K562 (cell line): ENCODE data around the gene MTCH2. TPM values are rescaled to one million over a fixed set of nuclear protein-coding genes. Genes with fewer than 3 reads are reported as not detected.
A peak's percentile ranks its signal among the peaks of the same experiment; 100 is the strongest.

Source experiments
- AFF1 ChIP-seq, 2 experiments: fragments of 450-650 bp; IDR thresholded peaks; 2 replicates each; pipeline ENCODE4 v1.6.1; 2018; ENCODE audit warnings: mild to moderate bottlenecking in 2 of 2, low read depth in 1 of 2; ENCODE audit not compliant: partially characterized antibody in 2 of 2
- CBX1 ChIP-seq: sonication (generic); IDR thresholded peaks from 2 replicates; pipeline ENCODE4 v1.6.1; 2016; ENCODE audit warnings: antibody characterized with exemption, low read depth, mild to moderate bottlenecking
- CHD1 ChIP-seq: fragments of 200-600 bp; sonication (generic); IDR thresholded peaks from one replicate; pipeline ENCODE4 v1.6.1; 2012; ENCODE audit warnings: mild to moderate bottlenecking, moderate library complexity, low read length, inconsistent platforms
- ELF1 ChIP-seq: fragments of 200-800 bp; sonication (Bioruptor generic); IDR thresholded peaks from 2 replicates; pipeline ENCODE4 v1.6.1; 2016; ENCODE audit warnings: missing genetic modification characterization, missing compliant biosample characterization
- HDAC8 ChIP-seq: fragments of 450-650 bp; IDR thresholded peaks from 2 replicates; pipeline ENCODE4 v1.6.1; 2016; ENCODE audit warnings: mild to moderate bottlenecking, missing genetic modification characterization, moderate library complexity, missing compliant biosample characterization
- HIVEP1 ChIP-seq: fragments of 250-450 bp; sonication (Bioruptor Pico); IDR thresholded peaks from 2 replicates; pipeline ENCODE4 v1.4.0; 2020; ENCODE audit warnings: mild to moderate bottlenecking
- NEUROD1 ChIP-seq: fragments of 150-350 bp; IDR thresholded peaks from 2 replicates; pipeline ENCODE4 v1.6.1; 2014; ENCODE audit warnings: borderline replicate concordance, low read length, low read depth; ENCODE audit not compliant: partially characterized antibody
- POLR2H ChIP-seq: IDR thresholded peaks from 2 replicates; pipeline ENCODE4 v1.6.1; 2016; ENCODE audit warnings: missing genetic modification characterization, low read depth, mild to moderate bottlenecking, control low read depth, missing compliant biosample characterization, moderate library complexity
- THRAP3 ChIP-seq: fragments of 450-650 bp; IDR thresholded peaks from 2 replicates; pipeline ENCODE4 v1.6.1; 2016; ENCODE audit warnings: mild to moderate bottlenecking, inconsistent platforms, borderline replicate concordance
- ZNF133 ChIP-seq: fragments of 250-450 bp; sonication (Bioruptor Pico); IDR thresholded peaks from 2 replicates; pipeline ENCODE4 v1.4.0; 2020; ENCODE audit warnings: mild to moderate bottlenecking
- ZNF224 ChIP-seq: sonication (generic); formaldehyde crosslinking; IDR thresholded peaks from 2 replicates; pipeline ENCODE4 v1.8.0; 2022; ENCODE audit warnings: mild to moderate bottlenecking, missing genetic modification reagents
- ZNF407 ChIP-seq: fragments of 450-650 bp; IDR thresholded peaks from 2 replicates; pipeline ENCODE4 v1.6.1; 2016; ENCODE audit warnings: low read depth
- ZNF445 ChIP-seq: fragments of 250-450 bp; sonication (Bioruptor Pico); IDR thresholded peaks from 2 replicates; pipeline ENCODE4 v1.4.0; 2020; ENCODE audit warnings: low read depth, mild to moderate bottlenecking, moderate library complexity
- ZNF551 ChIP-seq: fragments of 250-450 bp; sonication (Bioruptor Pico); IDR thresholded peaks from 2 replicates; pipeline ENCODE4 v1.5.0; 2021; ENCODE audit warnings: mild to moderate bottlenecking, moderate library complexity
- ZNF830 ChIP-seq: fragments of 250-450 bp; sonication (Bioruptor Pico); IDR thresholded peaks from 2 replicates; pipeline ENCODE4 v1.5.0; 2021; ENCODE audit warnings: mild to moderate bottlenecking
- polyA plus RNA-seq, 8 experiments: library from polyadenylated mRNA; depleted of rRNA in 4 of 8; stranded (reverse) in 5 of 8; unstranded in 3 of 8; fragments of >200 nt; fragmentation: Nextera tagmentation in 2 of 8; fragmentation: Illumina TruSeq in 1 of 8; extraction: Ambion mirVana in 2 of 8; extraction: Trizol in 1 of 8; gene quantifications; 2 replicates each; pipeline versions ENCODE4 v1.2.1 to v1.2.3, GENCODE V29; 2011 to 2014; ENCODE audit warnings: inconsistent platforms in 1 of 8, missing spikeins in 1 of 8
- total RNA-seq, 7 experiments: library from RNA; depleted of rRNA in 6 of 7; stranded (reverse); fragments of >200 nt in 6 of 7; fragmentation: Illumina TruSeq in 2 of 7; extraction: Trizol in 2 of 7; gene quantifications; 2 replicates each; pipeline versions ENCODE4 v1.2.1 to v1.2.3, GENCODE V29; 2011 to 2021; ENCODE audit warnings: low replicate concordance in 1 of 7

MTCH2 gene
- total and polyA plus RNA-seq, 9 of the 15 experiments (the other 6 are each of a cell fraction or from before 2014, with no cell fraction given), result 95.4 to 620 (median 198) TPM

GRCh38 chr11:47578524-47579494, 63.5 kb downstream of the MTCH2 start, which contains the start of the genes KBTBD4 and NDUFS3 (continued):
- peak; percentile 75 for TF ChIP-seq ZNF407
- peak; percentile 79 for TF ChIP-seq CHD1
- 0 out of 2 replicates have a peak, but pooled peaks have one; percentile 48 for TF ChIP-seq HDAC8 (tag)
- no peak for TF ChIP-seq ZNF445 (CRISPR knock-in tag)
- no peak for TF ChIP-seq ZNF830 (CRISPR knock-in tag)
- TF ChIP-seq AFF1 (IDR thresholded peaks at IDR 0.05; ENCODE audit: low read depth in 1 of 2, partially characterized antibody in 2 of 2), result peak; percentile 65 to 96
- peak; percentile 69; the same call in 1 of the 2 replicates for TF ChIP-seq POLR2H (tag)
- TF ChIP-seq ELF1 (tag), result peak; percentile 85
- no peak for TF ChIP-seq HIVEP1 (CRISPR knock-in tag)
- no peak for TF ChIP-seq ZNF224 (CRISPR knock-in tag)
- peak; percentile 99 for TF ChIP-seq THRAP3
- TF ChIP-seq NEUROD1, result peak; percentile 87
- TF ChIP-seq ZNF551 (CRISPR knock-in tag), result no peak
- TF ChIP-seq ZNF133 (CRISPR knock-in tag), result no peak; the same call in 1 of the 2 replicates
- peak; percentile 96 for TF ChIP-seq CBX1
